ENCODE data around the gene OGN.

Gene OGN

DNA sequence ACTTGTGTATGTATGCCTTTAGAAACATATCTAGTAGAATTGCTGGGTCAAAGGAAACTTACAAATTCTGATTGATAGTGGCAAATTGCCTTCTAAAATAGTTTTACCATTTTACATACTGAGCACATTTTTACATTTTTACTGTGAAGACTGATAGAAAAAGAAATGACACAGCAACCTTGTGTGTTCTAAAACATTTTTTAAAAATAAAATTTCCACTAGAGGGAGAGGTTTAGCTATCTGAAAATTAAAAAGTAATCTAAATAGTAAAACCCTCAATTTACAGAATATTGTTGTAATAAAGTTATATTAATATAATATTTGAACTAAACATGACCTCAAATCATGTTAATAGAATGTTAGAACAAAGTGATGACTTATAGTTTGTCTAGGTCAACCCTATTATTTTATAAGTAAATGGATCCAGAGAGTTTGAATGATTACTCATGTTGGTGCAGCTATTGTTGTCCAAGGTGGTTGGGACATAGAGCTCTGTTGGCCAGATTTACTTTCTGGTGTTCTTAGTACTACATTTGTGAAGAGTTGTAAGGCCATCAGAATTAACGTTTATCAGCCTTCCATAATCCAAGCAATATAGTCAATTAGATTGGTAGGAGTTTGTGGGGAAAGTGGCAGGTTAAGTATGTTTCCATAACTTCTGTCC lies 61.4 kb downstream of the OGN start:
- peak; percentile 28 for DNase-seq

DNA sequence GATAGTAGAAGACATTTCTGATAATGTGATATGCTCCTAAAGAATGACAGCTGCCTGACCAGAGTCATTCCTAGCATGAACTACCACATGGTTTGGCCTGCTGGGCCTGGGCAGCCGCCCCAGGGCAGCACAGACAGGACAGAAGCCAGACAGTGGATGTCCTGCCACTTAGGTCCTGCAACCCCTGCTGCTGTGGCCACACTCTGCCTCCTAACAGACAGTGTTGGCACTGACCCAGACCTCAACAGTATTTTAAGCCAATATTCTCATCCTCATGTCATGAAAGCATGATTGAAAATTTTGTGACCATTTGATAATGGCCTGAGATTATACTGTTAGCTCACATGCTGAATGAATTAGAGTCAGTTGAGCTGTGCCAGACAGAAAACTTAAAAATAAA lies 62.8 kb downstream of the OGN start:
- no peak for DNase-seq

DNA sequence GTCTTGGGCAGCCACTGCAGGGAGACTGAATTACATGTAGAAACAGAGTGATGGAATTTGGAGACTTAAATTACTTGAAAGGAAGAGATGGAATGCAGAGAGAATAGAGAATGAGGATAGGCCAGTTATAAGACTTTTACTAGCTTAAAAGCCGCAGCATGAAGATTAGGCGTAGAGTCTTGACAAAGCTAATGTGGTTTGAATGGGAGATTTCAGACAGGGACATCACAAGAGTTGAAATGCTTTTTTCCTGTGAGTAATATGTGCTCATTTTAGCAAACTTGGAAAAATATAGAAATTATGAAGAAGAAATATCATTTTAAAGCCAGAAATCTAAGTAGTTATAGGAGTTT lies 71.1 kb downstream of the OGN start:
- DNase-seq, result no peak

Measured in fibroblast of upper back skin (primary cell).